H1 (cell line): ENCODE results near the gene CEP126. TPM values are rescaled to one million over a fixed set of nuclear protein-coding genes. Genes with fewer than 3 reads are reported as not detected.

Experiments used
- CBX8 ChIP-seq: fragments of 300-800, 300-1000 bp; sonication (generic); IDR thresholded peaks from 2 replicates; pipeline ENCODE4 v1.7.1; 2016; ENCODE audit warnings: low read depth, low read length, borderline replicate concordance
- CTBP2 ChIP-seq: IDR thresholded peaks from 2 replicates; pipeline ENCODE4 v1.7.0; 2011; ENCODE audit warnings: borderline replicate concordance, mild to moderate bottlenecking, moderate library complexity, mixed read lengths, low read length; ENCODE audit not compliant: insufficient read depth, insufficient read length
- TCF12 ChIP-seq: IDR thresholded peaks from 2 replicates; pipeline ENCODE4 v1.6.1; 2011; ENCODE audit warnings: low read depth, mild to moderate bottlenecking, low read length
- polyA plus RNA-seq, 7 experiments: library from polyadenylated mRNA; depleted of rRNA in 3 of 7; stranded (reverse) in 5 of 7; unstranded in 2 of 7; fragments of >200 nt in 5 of 7; fragments of 200-250 nt in 2 of 7; gene quantifications; 1 replicate in 5 of 7; 2 replicates in 1 of 7; 4 replicates in 1 of 7; pipeline versions ENCODE4 v1.2.1 to v1.2.3, GENCODE V29; 2011 to 2013; ENCODE audit warnings: missing spikeins in 2 of 7, mixed read lengths in 2 of 7
- total RNA-seq: library from RNA; stranded (reverse); fragmentation: NEBNext Ultra II Directional; extraction: Animal tissue kit (Norgen Biotek cat#: 25700); gene quantifications from 2 replicates; pipeline ENCODE4 v1.2.1, GENCODE V29; 2021
- TF ChIP-seq, protein P1 (sequence below): IDR thresholded peaks from 2 replicates; pipeline ENCODE4 v1.6.1; 2012; ENCODE audit warnings: low read length, inconsistent platforms

Gene CEP126
- total and polyA plus RNA-seq, 2 of the 8 experiments (the other 6 are each of a cell fraction or from before 2014, with no cell fraction given) = 0.76 to 1.9 TPM

DNA sequence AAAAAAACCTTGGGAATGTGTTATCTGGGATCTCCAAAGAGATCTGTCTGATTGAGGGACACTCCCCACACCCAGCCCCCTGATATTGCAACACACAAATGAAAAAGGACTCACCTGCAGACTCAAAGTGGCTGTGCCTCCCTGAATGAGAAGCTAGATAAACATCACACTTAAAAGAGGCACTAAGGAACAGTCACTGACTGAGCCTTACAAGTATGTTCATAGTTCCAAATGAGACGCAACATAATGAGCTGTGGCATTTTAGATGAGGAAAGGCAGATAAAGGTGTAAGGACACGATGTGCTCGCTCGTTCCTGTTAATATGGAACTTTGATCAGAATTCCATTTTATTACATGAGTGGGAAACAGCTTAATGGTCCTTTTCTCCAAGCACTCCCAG lies 111.4 kb downstream of the CEP126 start (continued):
- TF ChIP-seq, protein P1, sequence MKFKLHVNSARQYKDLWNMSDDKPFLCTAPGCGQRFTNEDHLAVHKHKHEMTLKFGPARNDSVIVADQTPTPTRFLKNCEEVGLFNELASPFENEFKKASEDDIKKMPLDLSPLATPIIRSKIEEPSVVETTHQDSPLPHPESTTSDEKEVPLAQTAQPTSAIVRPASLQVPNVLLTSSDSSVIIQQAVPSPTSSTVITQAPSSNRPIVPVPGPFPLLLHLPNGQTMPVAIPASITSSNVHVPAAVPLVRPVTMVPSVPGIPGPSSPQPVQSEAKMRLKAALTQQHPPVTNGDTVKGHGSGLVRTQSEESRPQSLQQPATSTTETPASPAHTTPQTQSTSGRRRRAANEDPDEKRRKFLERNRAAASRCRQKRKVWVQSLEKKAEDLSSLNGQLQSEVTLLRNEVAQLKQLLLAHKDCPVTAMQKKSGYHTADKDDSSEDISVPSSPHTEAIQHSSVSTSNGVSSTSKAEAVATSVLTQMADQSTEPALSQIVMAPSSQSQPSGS = no peak
- TF ChIP-seq CBX8 = no peak
- TF ChIP-seq TCF12 = no peak
- no peak for TF ChIP-seq CTBP2
